Upper lobe of left lung (tissue), 4 donors: Measurements from ENCODE around the gene CTAGE1.

Source experiments
- CTCF ChIP-seq, 6 experiments: fragments of 450-650 bp in 4 of 6; fragments of 200-600 bp in 2 of 6; sonication (generic) in 2 of 6; IDR thresholded peaks; one replicate each; pipeline ENCODE4 v1.5.1; 2016 to 2019; ENCODE audit warnings: antibody characterized with exemption in 6 of 6
- EP300 ChIP-seq, 4 donors: sonication (generic); formaldehyde crosslinking; IDR thresholded peaks; one replicate each; pipeline ENCODE4 v1.5.1; 2017; ENCODE audit warnings: antibody characterized with exemption in 4 of 4, control low read depth in 2 of 4
- POLR2A ChIP-seq, 4 donors: fragments of 450-650 bp; IDR thresholded peaks; one replicate each; pipeline ENCODE4 v1.5.1; 2016 to 2017; ENCODE audit warnings: antibody characterized with exemption in 4 of 4, mild to moderate bottlenecking in 2 of 4
- POLR2AphosphoS5 ChIP-seq, 2 donors: sonication (generic); formaldehyde crosslinking; IDR thresholded peaks; one replicate each; pipeline ENCODE4 v1.5.1; 2017; ENCODE audit warnings: antibody characterized with exemption in 2 of 2

DNA sequence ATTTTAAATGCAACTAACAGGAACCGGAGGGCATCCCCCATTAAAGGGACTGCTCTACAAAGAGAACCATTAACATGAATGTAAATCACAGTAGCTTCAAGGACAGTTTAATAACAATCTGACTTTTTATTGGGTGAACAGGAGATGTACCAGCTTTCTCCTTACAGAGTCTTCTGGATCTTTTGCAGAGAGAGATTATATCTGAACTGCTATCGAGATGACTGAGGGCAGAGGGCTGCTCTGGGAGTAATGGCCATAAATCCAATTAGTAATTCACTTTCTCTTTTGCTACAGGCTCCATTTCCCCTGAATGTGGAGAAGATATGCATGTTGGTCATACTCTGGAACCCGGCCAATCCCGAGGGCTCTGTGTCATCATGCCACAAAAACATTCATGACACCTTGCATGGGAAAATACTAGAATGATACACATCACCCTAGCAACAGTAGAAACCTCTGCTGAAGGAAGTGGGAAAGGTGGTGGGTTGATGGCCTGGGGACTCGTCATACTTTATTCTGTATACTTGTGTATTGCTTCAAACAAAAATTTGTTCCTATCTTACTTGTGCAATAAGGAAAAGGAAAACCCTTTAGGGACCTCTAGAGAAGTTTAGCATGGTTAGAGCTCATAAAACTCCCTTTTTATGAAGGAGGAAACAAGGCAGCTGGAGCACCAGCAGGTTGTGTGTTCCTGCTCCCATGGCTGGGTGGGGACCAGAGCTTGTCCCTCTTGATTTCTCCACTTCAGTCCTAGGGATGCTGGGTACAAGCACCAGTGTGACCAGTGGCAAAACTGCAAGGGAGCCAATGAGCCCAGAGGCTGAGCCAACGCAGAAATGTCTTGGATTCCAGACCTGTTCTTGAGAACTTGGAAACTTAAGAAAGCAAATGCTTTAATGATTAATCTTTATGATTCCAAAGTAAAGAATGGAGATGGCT, 26.0 kb downstream of the CTAGE1 start:
- TF ChIP-seq CTCF (IDR thresholded peaks at IDR 0.05) (no peak), POLR2A (IDR thresholded peaks at IDR 0.05) (no peak), POLR2AphosphoS5 (IDR thresholded peaks at IDR 0.05) (no peak), EP300 (IDR thresholded peaks at IDR 0.05) (no peak)
